ENCODE measurements around the gene TANGO6.
"Not testable (repeated sequence)": the region's sequence is repeated elsewhere in the genome, so short reads cannot be mapped to it uniquely, and the experiment has no call there.

The TANGO6 gene

GRCh38 chr16:69112285-69113129 lies 269.2 kb downstream of the TANGO6 start:
- H3K27ac Mint-ChIP-seq = no peak overlapping the region
- H3K27me3 Mint-ChIP-seq = peaks cover 25% of the 10 kb centered on the region
- no peaks in the 10 kb centered on the region for H3K9me3 Mint-ChIP-seq
- intact Hi-C loops (cut with micrococcal nuclease) = no loop called here
- H3K36me3 Mint-ChIP-seq (ENCODE audit: low read depth) = peaks cover 85% of the 10 kb centered on the region
- H3K4me1 Mint-ChIP-seq (ENCODE audit: low read depth) = peaks cover 14% of the 10 kb centered on the region
- no peak overlapping the region for H3K4me3 Mint-ChIP-seq

DNA sequence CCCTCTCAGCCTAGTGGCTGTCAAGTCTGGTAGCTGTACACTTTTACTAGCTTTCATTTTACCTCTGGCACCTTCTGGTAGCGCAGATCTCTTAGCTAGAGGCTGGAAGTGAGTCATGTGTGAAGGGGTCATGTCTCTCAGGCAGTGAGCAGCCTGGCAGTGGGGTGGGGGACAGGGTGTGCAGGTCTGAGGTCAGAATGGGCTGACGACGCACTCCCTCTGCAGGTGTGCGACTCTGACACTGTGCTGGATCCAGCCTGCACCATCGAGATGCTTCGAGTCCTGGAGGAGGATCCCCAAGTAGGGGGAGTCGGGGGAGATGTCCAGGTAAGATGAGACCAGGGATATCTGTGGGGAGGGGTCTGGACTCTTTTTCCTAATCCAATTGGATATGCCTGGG lies 269.9 kb downstream of the TANGO6 start:
- Mint-ChIP-seq H3K4me1 (ENCODE audit: low read depth) (peaks cover 7% of the 10 kb centered on the region), H3K4me3 (no peak overlapping the region), H3K27ac (no peak overlapping the region), H3K36me3 (ENCODE audit: low read depth) (peaks cover 92% of the 10 kb centered on the region), H3K27me3 (peaks cover 18% of the 10 kb centered on the region), H3K9me3 (no peaks in the 10 kb centered on the region)
- intact Hi-C loops (cut with micrococcal nuclease) = no loop called here

DNA sequence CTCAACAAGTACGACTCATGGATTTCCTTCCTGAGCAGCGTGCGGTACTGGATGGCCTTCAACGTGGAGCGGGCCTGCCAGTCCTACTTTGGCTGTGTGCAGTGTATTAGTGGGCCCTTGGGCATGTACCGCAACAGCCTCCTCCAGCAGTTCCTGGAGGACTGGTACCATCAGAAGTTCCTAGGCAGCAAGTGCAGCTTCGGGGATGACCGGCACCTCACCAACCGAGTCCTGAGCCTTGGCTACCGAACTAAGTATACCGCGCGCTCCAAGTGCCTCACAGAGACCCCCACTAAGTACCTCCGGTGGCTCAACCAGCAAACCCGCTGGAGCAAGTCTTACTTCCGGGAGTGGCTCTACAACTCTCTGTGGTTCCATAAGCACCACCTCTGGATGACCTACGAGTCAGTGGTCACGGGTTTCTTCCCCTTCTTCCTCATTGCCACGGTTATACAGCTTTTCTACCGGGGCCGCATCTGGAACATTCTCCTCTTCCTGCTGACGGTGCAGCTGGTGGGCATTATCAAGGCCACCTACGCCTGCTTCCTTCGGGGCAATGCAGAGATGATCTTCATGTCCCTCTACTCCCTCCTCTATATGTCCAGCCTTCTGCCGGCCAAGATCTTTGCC lies 271.1 kb downstream of the TANGO6 start:
- peaks cover 6% of the 10 kb centered on the region for H3K27me3 Mint-ChIP-seq
- no peak overlapping the region for H3K27ac Mint-ChIP-seq
- no peak overlapping the region for H3K4me3 Mint-ChIP-seq
- H3K36me3 Mint-ChIP-seq (ENCODE audit: low read depth) = peaks cover 100% of the 10 kb centered on the region
- intact Hi-C loops (cut with micrococcal nuclease) = no loop called here
- no peaks in the 10 kb centered on the region for H3K9me3 Mint-ChIP-seq
- H3K4me1 Mint-ChIP-seq (ENCODE audit: low read depth) = peaks cover 5% of the 10 kb centered on the region

- intact Hi-C loops (cut with micrococcal nuclease) = no loop called here
- no peak overlapping the region for H3K27ac Mint-ChIP-seq
- peaks cover 5% of the 10 kb centered on the region for H3K4me1 Mint-ChIP-seq (ENCODE audit: low read depth)
- peaks cover under 1% of the 10 kb centered on the region for H3K27me3 Mint-ChIP-seq
- no peak overlapping the region for H3K4me3 Mint-ChIP-seq
- no peaks in the 10 kb centered on the region for H3K9me3 Mint-ChIP-seq
- peaks cover 100% of the 10 kb centered on the region for H3K36me3 Mint-ChIP-seq (ENCODE audit: low read depth)
These were observed 271.6 kb downstream of the TANGO6 start for GRCh38 chr16:69114976-69115355.

DNA sequence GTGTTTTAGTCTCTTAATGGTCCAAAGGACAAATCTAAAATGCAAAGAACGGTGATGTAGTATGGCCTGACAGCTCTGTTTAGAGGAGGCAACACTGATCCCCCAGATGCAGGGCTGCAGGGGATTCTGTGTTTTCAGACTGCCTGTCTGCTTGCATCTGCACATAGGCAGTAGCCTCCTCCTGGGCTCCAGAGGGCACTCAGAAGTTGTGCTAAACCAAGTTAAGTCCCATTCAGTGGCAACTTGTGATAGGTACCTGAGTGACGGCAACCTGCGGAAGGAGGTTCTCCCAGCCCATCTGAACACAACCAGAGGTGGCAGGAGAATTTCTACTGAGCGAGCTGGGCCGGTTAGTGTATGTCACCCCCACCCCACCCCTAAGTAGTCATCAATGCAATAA lies 272.0 kb downstream of the TANGO6 start:
- Mint-ChIP-seq H3K4me1 (ENCODE audit: low read depth) (peaks cover 5% of the 10 kb centered on the region), H3K36me3 (ENCODE audit: low read depth) (peaks cover 100% of the 10 kb centered on the region), H3K4me3 (no peak overlapping the region), H3K9me3 (no peaks in the 10 kb centered on the region), H3K27ac (no peak overlapping the region), H3K27me3 (no peaks in the 10 kb centered on the region)
- intact Hi-C loops (cut with micrococcal nuclease) = no loop called here

DNA sequence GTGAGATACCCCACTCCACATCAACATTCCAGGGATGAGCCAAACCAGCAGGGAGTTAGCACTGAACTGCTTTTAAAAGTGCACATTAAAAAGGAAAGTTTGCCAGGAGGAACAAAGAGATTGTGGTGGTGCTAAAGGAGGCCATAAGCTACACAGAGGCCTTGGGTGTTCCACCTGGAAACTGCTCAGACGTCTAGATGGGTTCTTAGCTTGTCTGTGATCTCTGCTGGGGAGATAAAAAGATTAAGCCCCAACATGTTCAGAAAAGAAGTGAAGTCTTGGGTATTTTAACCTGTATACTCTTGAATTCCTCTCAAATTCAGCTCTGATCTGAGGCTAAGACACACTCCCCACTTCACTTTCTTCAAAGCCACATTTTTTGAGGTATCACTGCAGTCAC lies 272.5 kb downstream of the TANGO6 start:
- Mint-ChIP-seq H3K27ac (no peak overlapping the region), H3K9me3 (no peaks in the 10 kb centered on the region)

GRCh38 chr16:69116256-69116875 lies 273.0 kb downstream of the TANGO6 start:
- Mint-ChIP-seq H3K27ac (no peak overlapping the region), H3K9me3 (no peaks in the 10 kb centered on the region)

More for the DNA sequence above, 272.5 kb downstream of the TANGO6 start:
- intact Hi-C loops (cut with micrococcal nuclease) = no loop called here
- H3K27me3 Mint-ChIP-seq = no peaks in the 10 kb centered on the region
- H3K4me3 Mint-ChIP-seq = no peak overlapping the region
- H3K4me1 Mint-ChIP-seq (ENCODE audit: low read depth) = peaks cover 5% of the 10 kb centered on the region
- H3K36me3 Mint-ChIP-seq (ENCODE audit: low read depth) = peaks cover 100% of the 10 kb centered on the region

DNA sequence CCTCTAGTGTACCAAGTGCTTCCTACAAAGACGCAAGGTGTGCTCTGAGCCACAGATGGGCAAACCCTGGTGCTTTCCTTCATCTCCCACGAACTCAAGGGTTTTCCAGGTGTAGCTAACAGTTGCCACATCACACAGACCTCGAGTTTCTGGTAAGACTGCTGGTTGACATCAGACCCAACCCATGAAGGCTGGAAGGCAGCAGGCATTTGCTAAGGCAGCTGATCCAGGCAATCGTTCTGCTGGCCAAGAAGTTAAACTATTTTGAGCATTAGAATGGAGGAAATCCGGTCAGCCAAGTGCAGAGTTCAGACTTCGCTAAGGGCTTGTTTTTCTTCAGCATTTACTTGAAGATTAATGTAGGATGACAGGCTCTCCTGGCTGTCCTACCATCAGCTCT lies 273.6 kb downstream of the TANGO6 start:
- Mint-ChIP-seq H3K27ac (no peak overlapping the region), H3K4me1 (ENCODE audit: low read depth) (peaks cover 5% of the 10 kb centered on the region)
- intact Hi-C loops (cut with micrococcal nuclease) = no loop called here

More at GRCh38 chr16:69116256-69116875, 273.0 kb downstream of the TANGO6 start:
- Mint-ChIP-seq H3K27me3 (no peaks in the 10 kb centered on the region), H3K4me3 (no peak overlapping the region), H3K4me1 (ENCODE audit: low read depth) (peaks cover 5% of the 10 kb centered on the region), H3K36me3 (ENCODE audit: low read depth) (peaks cover 100% of the 10 kb centered on the region)
- intact Hi-C loops (cut with micrococcal nuclease) = no loop called here

GRCh38 chr16:69118468-69118867 lies 275.1 kb downstream of the TANGO6 start:
- intact Hi-C loops (cut with micrococcal nuclease) = no loop called here
- H3K27ac Mint-ChIP-seq = no peak overlapping the region
- H3K4me1 Mint-ChIP-seq (ENCODE audit: low read depth) = no peaks in the 10 kb centered on the region
- no peaks in the 10 kb centered on the region for H3K27me3 Mint-ChIP-seq
- H3K9me3 Mint-ChIP-seq = no peaks in the 10 kb centered on the region
- peaks cover 95% of the 10 kb centered on the region for H3K36me3 Mint-ChIP-seq (ENCODE audit: low read depth)
- no peak overlapping the region for H3K4me3 Mint-ChIP-seq

More for the DNA sequence above, 273.6 kb downstream of the TANGO6 start:
- Mint-ChIP-seq H3K9me3 (no peaks in the 10 kb centered on the region), H3K27me3 (no peaks in the 10 kb centered on the region), H3K36me3 (ENCODE audit: low read depth) (peaks cover 100% of the 10 kb centered on the region), H3K4me3 (no peak overlapping the region)

- intact Hi-C loops (cut with micrococcal nuclease) = no loop called here
- Mint-ChIP-seq H3K4me1 (ENCODE audit: low read depth) (no peaks in the 10 kb centered on the region), H3K4me3 (no peak overlapping the region), H3K9me3 (no peaks in the 10 kb centered on the region), H3K36me3 (ENCODE audit: low read depth) (peaks cover 89% of the 10 kb centered on the region), H3K27me3 (no peaks in the 10 kb centered on the region), H3K27ac (no peak overlapping the region)
These were observed 275.7 kb downstream of the TANGO6 start for GRCh38 chr16:69118994-69119393.

DNA sequence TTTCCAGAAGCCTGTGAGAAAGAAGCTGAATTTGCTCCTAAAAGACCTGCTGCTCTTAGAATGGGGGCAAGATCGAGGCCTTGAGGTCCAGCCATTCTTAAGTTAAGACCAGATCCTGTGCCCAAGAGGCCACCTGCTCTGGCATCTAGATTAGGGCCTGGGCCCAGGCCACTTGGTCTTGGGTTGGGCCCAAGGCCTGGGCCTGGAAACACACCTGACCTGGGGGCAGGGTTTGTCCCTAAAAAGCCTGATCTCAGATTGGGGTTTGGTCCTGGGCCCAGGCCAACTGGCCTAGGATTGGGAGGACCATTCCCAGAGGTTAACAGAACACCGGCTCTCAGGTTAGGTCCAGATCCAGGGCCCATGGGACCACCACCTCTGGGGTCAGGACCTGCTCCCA lies 276.2 kb downstream of the TANGO6 start:
- H3K27ac Mint-ChIP-seq = no peak overlapping the region
- peaks cover 84% of the 10 kb centered on the region for H3K36me3 Mint-ChIP-seq (ENCODE audit: low read depth)
- intact Hi-C loops (cut with micrococcal nuclease) = no loop called here

DNA sequence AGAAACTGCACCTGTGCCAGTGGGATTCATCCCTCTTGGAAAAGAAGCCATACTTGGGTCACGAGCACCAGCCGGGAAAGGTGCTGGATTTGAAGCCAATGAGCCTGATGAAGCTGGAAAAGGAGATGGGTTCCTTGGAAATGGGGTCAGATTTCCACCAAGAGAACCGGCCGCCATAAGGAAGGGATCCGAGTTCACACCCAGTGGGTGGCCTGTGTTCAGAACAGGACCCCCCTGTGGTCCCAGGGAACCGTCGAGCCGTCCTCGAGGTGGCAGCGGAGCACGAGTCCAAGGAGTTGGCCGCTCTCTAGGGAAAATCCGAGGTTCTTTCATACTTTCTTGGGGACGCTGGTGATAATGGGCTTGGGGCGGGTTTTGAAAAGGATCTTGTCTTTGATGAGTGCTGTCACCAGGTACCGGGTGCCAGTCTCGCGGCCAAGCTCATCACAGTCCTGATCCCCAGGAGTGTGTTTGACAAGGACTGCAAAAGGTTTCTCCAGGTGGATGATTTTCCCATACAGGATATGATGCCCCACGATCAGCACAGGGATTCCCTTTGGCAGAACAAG lies 276.8 kb downstream of the TANGO6 start:
- Mint-ChIP-seq H3K27me3 (no peaks in the 10 kb centered on the region), H3K4me3 (no peak overlapping the region), H3K27ac (no peak overlapping the region), H3K4me1 (ENCODE audit: low read depth) (no peaks in the 10 kb centered on the region), H3K9me3 (no peaks in the 10 kb centered on the region), H3K36me3 (ENCODE audit: low read depth) (peaks cover 78% of the 10 kb centered on the region)
- intact Hi-C loops (cut with micrococcal nuclease) = loop anchor here (5.0 to 10.0 kb wide), 2 partner anchors 415 to 593 kb away; no protein-coding TSS in a partner anchor

More for the DNA sequence above, 276.2 kb downstream of the TANGO6 start:
- H3K4me3 Mint-ChIP-seq = no peak overlapping the region
- no peaks in the 10 kb centered on the region for H3K9me3 Mint-ChIP-seq
- no peaks in the 10 kb centered on the region for H3K4me1 Mint-ChIP-seq (ENCODE audit: low read depth)
- H3K27me3 Mint-ChIP-seq = no peaks in the 10 kb centered on the region

DNA sequence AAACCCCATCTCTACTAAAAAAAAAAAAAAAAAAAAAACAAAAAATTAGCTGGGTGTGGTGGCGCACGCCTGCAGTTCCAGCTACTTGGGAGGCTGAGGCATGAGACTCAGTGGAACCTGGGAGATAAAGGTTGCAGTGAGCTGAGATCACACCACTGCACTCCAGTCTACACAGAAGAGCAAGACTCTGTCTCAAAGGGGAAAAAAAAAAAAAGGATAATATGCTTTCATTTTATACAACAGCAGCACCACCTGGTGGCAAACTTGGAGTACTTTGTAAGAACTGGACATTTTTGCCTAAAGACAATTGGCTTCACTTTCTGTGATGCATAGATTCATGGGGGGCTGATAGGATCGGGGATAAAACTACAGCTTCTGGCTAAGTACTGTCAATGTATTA lies 280.6 kb downstream of the TANGO6 start:
- H3K27ac Mint-ChIP-seq = no peak overlapping the region

GRCh38 chr16:69124406-69124805 lies 281.1 kb downstream of the TANGO6 start:
- peaks cover 61% of the 10 kb centered on the region for H3K36me3 Mint-ChIP-seq (ENCODE audit: low read depth)
- intact Hi-C loops (cut with micrococcal nuclease) = loop anchor here (2.0 to 10.0 kb wide), 3 partner anchors 222 to 597 kb away; no protein-coding TSS in a partner anchor
- not testable (repeated sequence) for H3K27me3 Mint-ChIP-seq, H3K27ac Mint-ChIP-seq, H3K4me3 Mint-ChIP-seq, H3K9me3 Mint-ChIP-seq
- H3K4me1 Mint-ChIP-seq (ENCODE audit: low read depth) = peaks cover 14% of the 10 kb centered on the region

More for the DNA sequence above, 280.6 kb downstream of the TANGO6 start:
- Mint-ChIP-seq H3K9me3 (no peaks in the 10 kb centered on the region), H3K4me1 (ENCODE audit: low read depth) (peaks cover 12% of the 10 kb centered on the region), H3K36me3 (ENCODE audit: low read depth) (peaks cover 64% of the 10 kb centered on the region), H3K4me3 (no peak overlapping the region), H3K27me3 (no peaks in the 10 kb centered on the region)
- intact Hi-C loops (cut with micrococcal nuclease) = loop anchor here (2.0 to 10.0 kb wide), 3 partner anchors 221 to 597 kb away; no protein-coding TSS in a partner anchor

Measured in dendritic cell treated with granulocyte-macrophage colony-stimulating factor and Interleukin-4, amounts not matched to agents 40 ng/mL and 50 ng/mL, for 4 days (primary cell).